ENCODE results near the gene ARPC1A. TPM values are rescaled to one million over a fixed set of nuclear protein-coding genes. Genes with fewer than 3 reads are reported as not detected.

Gene ARPC1A
- total RNA-seq, 2 donors from 2014 or later, result 150 to 154 TPM

GRCh38 chr7:99373091-99374066, 47.7 kb downstream of the ARPC1A start:
- WGBS, 2 experiments (ENCODE audit: insufficient coverage in 1 of 2, insufficient read length in 1 of 2), result 89 to 90% methylated on average over 32 to 41 of the region's 41 CpGs

GRCh38 chr7:99374111-99375064, 48.7 kb downstream of the ARPC1A start, which contains the start of gene ARPC1B:
ARPC1B (plus strand) TSS chr7:99374730; CDS start chr7:99385715, 10,985 bp downstream.
- no peak for TF ChIP-seq CTCF (conservative IDR thresholded peaks at IDR 0.05)
- no peak within 1 kb of the TSS for H3K27ac ChIP-seq (ENCODE audit: low read depth, low read length)
- no peaks in the 10 kb centered on the region for H3K9me3 ChIP-seq (ENCODE audit: control insufficient read depth, low read length)
- peak within 1 kb of the TSS; percentile 79 for H3K4me3 ChIP-seq (ENCODE audit: low read length)
- no peaks in the 10 kb centered on the region for H3K4me1 ChIP-seq (ENCODE audit: control insufficient read depth, insufficient read depth, low read length)
- H3K4me3 Mint-ChIP-seq, result peak within 1 kb of the TSS; percentile 63
- peak within 1 kb of the TSS; percentile 47 for H3K9ac ChIP-seq (ENCODE audit: extremely low read depth, low read length, poor library complexity, severe bottlenecking)
- 1 to 3% methylated on average over 19 to 95 of the region's 95 CpGs for WGBS, 2 experiments (ENCODE audit: insufficient coverage in 1 of 2, insufficient read length in 1 of 2)
- DNase-seq, result peak; percentile 92
- peaks cover 12% of the 10 kb centered on the region for H3K27me3 Mint-ChIP-seq (ENCODE audit: insufficient read depth)
- H3K9me3 Mint-ChIP-seq, result no peaks in the 10 kb centered on the region
- peaks cover 10% of the 10 kb centered on the region for H3K36me3 ChIP-seq (ENCODE audit: control insufficient read depth, insufficient read depth, low read length)
- H3K27me3 ChIP-seq (ENCODE audit: control insufficient read depth, insufficient read depth, low read length, poor library complexity, severe bottlenecking), result no peaks in the 10 kb centered on the region
- peaks cover 3% of the 10 kb centered on the region for H3K4me1 Mint-ChIP-seq
- peaks cover 14% of the 10 kb centered on the region for H3K36me3 Mint-ChIP-seq (ENCODE audit: low read depth)
- no peak within 1 kb of the TSS for H3K27ac Mint-ChIP-seq

More at GRCh38 chr7:99373091-99374066, 47.7 kb downstream of the ARPC1A start:
- Histone ChIP-seq H3K27ac (ENCODE audit: low read depth, low read length) (no peak overlapping the region), H3K27me3 (ENCODE audit: control insufficient read depth, insufficient read depth, low read length, poor library complexity, severe bottlenecking) (no peaks in the 10 kb centered on the region), H3K36me3 (ENCODE audit: control insufficient read depth, insufficient read depth, low read length) (peaks cover 16% of the 10 kb centered on the region), H3K4me1 (ENCODE audit: control insufficient read depth, insufficient read depth, low read length) (no peaks in the 10 kb centered on the region), H3K4me3 (ENCODE audit: low read length) (peak overlapping the region; percentile 79), H3K9me3 (ENCODE audit: control insufficient read depth, low read length) (no peaks in the 10 kb centered on the region), H3K9ac (ENCODE audit: extremely low read depth, low read length, poor library complexity, severe bottlenecking) (peak overlapping the region; percentile 47)
- no peak for TF ChIP-seq CTCF (conservative IDR thresholded peaks at IDR 0.05)
- peaks cover 12% of the 10 kb centered on the region for H3K27me3 Mint-ChIP-seq (ENCODE audit: insufficient read depth)
- no peaks in the 10 kb centered on the region for H3K9me3 Mint-ChIP-seq
- H3K27ac Mint-ChIP-seq, result no peak overlapping the region
- H3K4me3 Mint-ChIP-seq, result peak overlapping the region; percentile 63
- no peak for DNase-seq
- H3K4me1 Mint-ChIP-seq, result no peaks in the 10 kb centered on the region
- H3K36me3 Mint-ChIP-seq (ENCODE audit: low read depth), result peaks cover 12% of the 10 kb centered on the region
